A172 (cell line): Measurements from ENCODE around the gene FAM107A. TPM values are rescaled to one million over a fixed set of nuclear protein-coding genes. Genes with fewer than 3 reads are reported as not detected.

Experiments
- DNase-seq: peaks from one replicate; pipeline ENCODE4 v3.0.0-alpha.2; 2015; ENCODE audit warnings: low spot score
- total RNA-seq: library from RNA; depleted of rRNA; stranded (reverse); fragments of >200 nt; shearing (Covaris generic); gene quantifications from 2 replicates; pipeline ENCODE4 v1.2.3, GENCODE V29; 2014

FAM107A gene
- total RNA-seq, 1 experiment from 2014 or later, result not detected

GRCh38 chr3:58567251-58567515 lies 10.0 kb downstream of the FAM107A start:
- no peak for DNase-seq

GRCh38 chr3:58566398-58567250 lies 10.6 kb downstream of the FAM107A start:
- DNase-seq, result no peak

GRCh38 chr3:58565621-58566397 lies 11.4 kb downstream of the FAM107A start:
- no peak for DNase-seq

GRCh38 chr3:58564456-58565160 lies 12.6 kb downstream of the FAM107A start:
- DNase-seq, result peak; percentile 87

GRCh38 chr3:58564054-58564453 lies 13.1 kb downstream of the FAM107A start:
- no peak for DNase-seq

- DNase-seq, result peak; percentile 47
These were observed 13.7 kb downstream of the FAM107A start for GRCh38 chr3:58563386-58564035.

GRCh38 chr3:58562498-58562897 lies 14.7 kb downstream of the FAM107A start:
- no peak for DNase-seq

- peak; percentile 97 for DNase-seq
These were observed 16.4 kb downstream of the FAM107A start for GRCh38 chr3:58560771-58561311.

GRCh38 chr3:58559586-58559985 lies 17.6 kb downstream of the FAM107A start:
- DNase-seq, result no peak

- no peak for DNase-seq
These were observed 19.7 kb downstream of the FAM107A start for GRCh38 chr3:58557491-58557890.

GRCh38 chr3:58556761-58557221 lies 20.4 kb downstream of the FAM107A start:
- no peak for DNase-seq

- DNase-seq, result no peak
These were observed 21.2 kb downstream of the FAM107A start for GRCh38 chr3:58556001-58556400.

GRCh38 chr3:58555203-58555602 lies 22.0 kb downstream of the FAM107A start:
- DNase-seq, result no peak

GRCh38 chr3:58553003-58553402 lies 24.2 kb downstream of the FAM107A start:
- DNase-seq, result no peak

GRCh38 chr3:58551636-58552180 lies 25.5 kb downstream of the FAM107A start:
- no peak for DNase-seq

GRCh38 chr3:58544541-58544940 lies 32.6 kb downstream of the FAM107A start:
- DNase-seq, result no peak

GRCh38 chr3:58540176-58540858 lies 36.9 kb downstream of the FAM107A start:
- no peak for DNase-seq

- no peak for DNase-seq
These were observed 37.6 kb downstream of the FAM107A start for GRCh38 chr3:58539626-58540025.

- DNase-seq, result no peak
These were observed 39.5 kb downstream of the FAM107A start for GRCh38 chr3:58537412-58538301.
